WTC11 (cell line): Measurements from ENCODE around the gene PLXNC1.

Source experiments
- E2F1 ChIP-seq: sonication (generic); formaldehyde crosslinking; IDR thresholded peaks from 2 replicates; pipeline ENCODE4 v1.8.0; 2022; ENCODE audit warnings: mild to moderate bottlenecking, missing genetic modification reagents
- ZNF219 ChIP-seq: sonication (generic); formaldehyde crosslinking; IDR thresholded peaks from 2 replicates; pipeline ENCODE4 v1.8.0; 2023; ENCODE audit warnings: missing genetic modification reagents, mild to moderate bottlenecking, borderline replicate concordance
- TF ChIP-seq, protein P1 (sequence below): fragments of 200-600 bp; IDR thresholded peaks from 2 replicates; pipeline ENCODE4 v1.8.0; 2022; ENCODE audit warnings: antibody characterized with exemption
- TF ChIP-seq, protein P2 (sequence below): sonication (generic); formaldehyde crosslinking; IDR thresholded peaks from 2 replicates; pipeline ENCODE4 v1.8.1; 2023; ENCODE audit warnings: mild to moderate bottlenecking, moderate library complexity, missing genetic modification reagents
- TF ChIP-seq, protein P3 (sequence below): sonication (generic); formaldehyde crosslinking; IDR thresholded peaks from 2 replicates; pipeline ENCODE4 v1.8.1; 2022; ENCODE audit warnings: low read depth, missing genetic modification reagents, borderline replicate concordance

- TF ChIP-seq, protein P1, sequence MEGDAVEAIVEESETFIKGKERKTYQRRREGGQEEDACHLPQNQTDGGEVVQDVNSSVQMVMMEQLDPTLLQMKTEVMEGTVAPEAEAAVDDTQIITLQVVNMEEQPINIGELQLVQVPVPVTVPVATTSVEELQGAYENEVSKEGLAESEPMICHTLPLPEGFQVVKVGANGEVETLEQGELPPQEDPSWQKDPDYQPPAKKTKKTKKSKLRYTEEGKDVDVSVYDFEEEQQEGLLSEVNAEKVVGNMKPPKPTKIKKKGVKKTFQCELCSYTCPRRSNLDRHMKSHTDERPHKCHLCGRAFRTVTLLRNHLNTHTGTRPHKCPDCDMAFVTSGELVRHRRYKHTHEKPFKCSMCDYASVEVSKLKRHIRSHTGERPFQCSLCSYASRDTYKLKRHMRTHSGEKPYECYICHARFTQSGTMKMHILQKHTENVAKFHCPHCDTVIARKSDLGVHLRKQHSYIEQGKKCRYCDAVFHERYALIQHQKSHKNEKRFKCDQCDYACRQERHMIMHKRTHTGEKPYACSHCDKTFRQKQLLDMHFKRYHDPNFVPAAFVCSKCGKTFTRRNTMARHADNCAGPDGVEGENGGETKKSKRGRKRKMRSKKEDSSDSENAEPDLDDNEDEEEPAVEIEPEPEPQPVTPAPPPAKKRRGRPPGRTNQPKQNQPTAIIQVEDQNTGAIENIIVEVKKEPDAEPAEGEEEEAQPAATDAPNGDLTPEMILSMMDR, result no peak
- TF ChIP-seq E2F1 (CRISPR knock-in tag) (no peak), ZNF219 (no peak)
- TF ChIP-seq, protein P2, sequence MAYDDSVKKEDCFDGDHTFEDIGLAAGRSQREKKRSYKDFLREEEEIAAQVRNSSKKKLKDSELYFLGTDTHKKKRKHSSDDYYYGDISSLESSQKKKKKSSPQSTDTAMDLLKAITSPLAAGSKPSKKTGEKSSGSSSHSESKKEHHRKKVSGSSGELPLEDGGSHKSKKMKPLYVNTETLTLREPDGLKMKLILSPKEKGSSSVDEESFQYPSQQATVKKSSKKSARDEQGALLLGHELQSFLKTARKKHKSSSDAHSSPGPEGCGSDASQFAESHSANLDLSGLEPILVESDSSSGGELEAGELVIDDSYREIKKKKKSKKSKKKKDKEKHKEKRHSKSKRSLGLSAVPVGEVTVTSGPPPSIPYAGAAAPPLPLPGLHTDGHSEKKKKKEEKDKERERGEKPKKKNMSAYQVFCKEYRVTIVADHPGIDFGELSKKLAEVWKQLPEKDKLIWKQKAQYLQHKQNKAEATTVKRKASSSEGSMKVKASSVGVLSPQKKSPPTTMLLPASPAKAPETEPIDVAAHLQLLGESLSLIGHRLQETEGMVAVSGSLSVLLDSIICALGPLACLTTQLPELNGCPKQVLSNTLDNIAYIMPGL (CRISPR knock-in tag), result no peak
- TF ChIP-seq, protein P3, sequence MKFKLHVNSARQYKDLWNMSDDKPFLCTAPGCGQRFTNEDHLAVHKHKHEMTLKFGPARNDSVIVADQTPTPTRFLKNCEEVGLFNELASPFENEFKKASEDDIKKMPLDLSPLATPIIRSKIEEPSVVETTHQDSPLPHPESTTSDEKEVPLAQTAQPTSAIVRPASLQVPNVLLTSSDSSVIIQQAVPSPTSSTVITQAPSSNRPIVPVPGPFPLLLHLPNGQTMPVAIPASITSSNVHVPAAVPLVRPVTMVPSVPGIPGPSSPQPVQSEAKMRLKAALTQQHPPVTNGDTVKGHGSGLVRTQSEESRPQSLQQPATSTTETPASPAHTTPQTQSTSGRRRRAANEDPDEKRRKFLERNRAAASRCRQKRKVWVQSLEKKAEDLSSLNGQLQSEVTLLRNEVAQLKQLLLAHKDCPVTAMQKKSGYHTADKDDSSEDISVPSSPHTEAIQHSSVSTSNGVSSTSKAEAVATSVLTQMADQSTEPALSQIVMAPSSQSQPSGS (CRISPR knock-in tag), result no peak
Observed at GRCh38 chr12:94225947-94226630, 77.7 kb downstream of the PLXNC1 start.
